ENCODE results near the gene AGTPBP1.
"Not testable (repeated sequence)": the region's sequence is repeated elsewhere in the genome, so short reads cannot be mapped to it uniquely, and the experiment has no call there.

Gene AGTPBP1

DNA sequence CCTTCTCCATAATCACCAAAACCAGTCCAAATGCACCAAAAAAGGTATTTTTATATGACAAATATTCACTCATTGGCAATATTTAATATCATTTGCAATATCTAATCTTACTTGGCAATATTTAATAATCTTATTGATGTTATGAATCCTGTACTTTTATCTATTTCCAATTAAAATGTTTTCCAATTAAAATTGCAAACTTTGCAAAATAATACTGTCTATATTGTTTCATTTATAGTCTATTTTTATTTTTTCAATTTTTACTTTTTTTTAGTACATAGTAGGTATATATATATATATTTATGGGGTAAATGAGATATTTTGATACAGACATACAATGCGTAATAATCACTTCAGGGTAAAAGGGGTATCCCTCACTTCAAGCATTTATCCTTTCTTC lies 109.9 kb downstream of the AGTPBP1 start:
- no peak for DNase-seq (ENCODE audit: low read depth)

DNA sequence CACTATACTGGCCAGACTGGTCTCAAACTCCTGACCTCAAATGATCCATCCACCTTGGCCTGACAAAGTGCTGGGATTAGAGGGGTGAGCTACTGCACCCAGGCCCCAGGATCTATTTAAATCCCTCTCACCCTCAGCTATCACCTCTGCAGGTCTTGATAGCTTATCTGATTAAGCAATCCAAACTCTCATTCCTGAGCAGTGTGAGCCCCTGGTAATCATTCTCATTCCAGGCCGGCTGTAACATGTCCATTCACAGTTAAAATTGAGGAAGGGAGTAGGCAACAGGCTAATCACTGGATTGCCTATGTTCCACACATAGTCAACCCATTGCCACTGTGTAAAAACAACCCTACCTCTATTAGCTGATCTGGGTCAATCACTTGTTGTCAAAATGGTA lies 111.1 kb downstream of the AGTPBP1 start:
- no peak for DNase-seq (ENCODE audit: low read depth)

DNA sequence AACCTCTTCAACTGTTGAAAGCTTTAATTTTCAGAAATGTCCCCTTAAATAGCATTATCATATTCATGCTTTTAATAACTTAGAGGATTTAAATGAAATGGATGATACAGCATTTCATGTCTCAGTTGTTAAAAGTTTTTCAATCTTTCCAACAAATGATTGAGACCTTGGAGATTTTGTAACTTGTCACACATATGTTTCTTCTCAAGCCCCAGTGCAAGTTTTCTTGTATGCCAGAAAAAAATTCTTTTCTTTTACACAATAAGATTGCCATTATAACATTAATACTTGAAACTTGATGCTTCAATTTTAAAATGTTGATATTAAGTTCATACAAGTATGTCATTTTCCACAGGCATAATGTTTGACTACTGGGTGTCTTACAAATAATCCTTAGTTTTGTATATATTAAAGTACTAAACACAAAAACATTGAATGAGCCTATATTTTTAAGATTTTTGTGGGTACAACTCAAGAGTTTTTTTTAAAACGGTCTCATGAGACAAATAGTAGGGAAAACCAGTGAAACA lies 124.5 kb downstream of the AGTPBP1 start:
- DNase-seq (ENCODE audit: low read depth): no peak

DNA sequence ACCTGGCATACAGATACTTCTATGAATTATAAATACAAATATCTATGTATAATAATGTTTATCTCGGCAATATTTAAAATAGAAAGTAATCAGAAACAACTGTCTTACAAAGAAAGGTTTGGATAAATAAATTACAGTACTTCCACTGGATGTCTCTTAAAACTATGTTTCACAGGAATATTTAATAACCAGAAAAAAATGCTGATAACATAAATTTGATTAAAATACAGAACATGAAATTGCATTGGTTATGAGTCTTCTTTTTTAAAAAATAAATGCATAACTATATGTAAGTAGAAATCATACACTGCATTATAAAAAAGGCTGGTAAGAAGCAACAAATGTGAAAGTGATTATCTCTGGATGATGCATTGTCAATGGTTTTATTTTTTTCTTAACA lies 126.0 kb downstream of the AGTPBP1 start:
- DNase-seq (ENCODE audit: low read depth): no peak

DNA sequence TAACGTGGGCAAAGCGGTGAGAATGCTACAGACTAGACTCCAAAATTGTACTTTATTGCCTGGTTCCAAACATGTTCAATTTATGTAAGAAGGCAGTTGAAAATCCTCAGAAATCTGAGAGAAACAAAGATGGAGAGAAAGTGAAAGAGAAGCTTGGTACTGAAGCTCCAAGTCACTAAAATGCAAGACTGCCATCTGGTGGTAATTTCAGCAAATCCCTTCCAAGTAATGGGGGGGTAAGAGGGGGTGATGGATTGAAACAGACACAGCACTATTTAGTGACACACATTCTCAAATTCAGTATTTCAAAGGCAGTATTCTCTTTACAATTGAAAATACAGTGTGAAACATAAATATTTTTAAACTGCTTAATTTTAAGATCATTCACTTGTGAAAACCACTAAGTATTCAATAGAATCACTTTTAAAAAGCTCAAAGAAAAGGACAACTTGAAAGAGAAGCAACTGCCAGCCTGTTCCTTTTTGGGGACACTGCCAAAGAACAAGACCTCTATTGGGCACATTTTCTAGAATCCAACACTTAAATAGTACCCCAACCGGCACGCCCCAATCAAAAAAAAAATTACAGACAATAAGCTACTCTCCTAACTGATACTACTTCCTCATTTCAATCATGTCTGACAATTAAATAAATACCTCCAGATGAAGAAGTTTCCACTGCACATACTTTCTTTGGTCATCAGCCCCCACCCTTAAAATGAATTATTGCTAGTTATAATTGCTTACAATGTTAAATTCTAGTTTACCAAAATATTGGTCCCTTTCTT lies 131.5 kb downstream of the AGTPBP1 start:
- DNase-seq (ENCODE audit: low read depth): no peak

DNA sequence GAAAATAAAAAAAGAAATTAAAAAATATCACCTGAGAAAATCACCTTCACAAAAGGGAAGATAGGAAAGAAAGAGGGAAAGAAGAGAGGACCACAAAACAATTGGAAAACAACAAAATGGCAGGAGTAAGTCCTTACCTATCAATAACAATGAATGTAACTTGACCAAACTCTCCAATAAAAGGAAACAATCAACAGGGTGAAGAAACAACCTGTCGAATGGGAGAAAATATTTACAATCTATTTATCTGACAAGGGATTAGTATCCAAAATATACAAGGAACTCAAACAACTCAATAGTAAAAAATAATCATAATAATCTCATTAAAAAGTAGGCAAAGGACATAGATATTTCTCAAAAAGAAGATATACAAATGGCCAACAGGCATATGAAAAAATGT lies 135.8 kb downstream of the AGTPBP1 start:
- DNase-seq (ENCODE audit: low read depth): no peak

DNA sequence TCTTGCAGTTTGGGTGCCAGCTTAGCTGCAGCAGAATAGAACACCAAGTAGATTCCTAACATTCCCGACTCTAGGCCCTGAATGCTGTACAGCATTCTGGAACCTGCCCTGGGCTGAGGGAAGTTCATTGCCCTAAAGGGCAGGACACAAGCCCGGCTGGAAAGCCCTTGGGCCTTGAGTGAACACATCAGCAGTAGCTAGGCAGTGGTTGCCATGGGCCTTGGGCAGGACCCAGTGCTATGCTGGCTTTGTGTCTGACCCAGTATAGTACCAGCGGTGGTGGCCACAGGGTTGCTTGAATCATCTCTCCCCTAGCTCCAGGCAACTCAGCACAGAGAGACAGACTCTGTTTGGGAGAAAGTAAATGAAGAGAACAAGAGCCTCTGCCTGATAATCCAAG lies 137.8 kb downstream of the AGTPBP1 start:
- no peak for DNase-seq (ENCODE audit: low read depth)

DNA sequence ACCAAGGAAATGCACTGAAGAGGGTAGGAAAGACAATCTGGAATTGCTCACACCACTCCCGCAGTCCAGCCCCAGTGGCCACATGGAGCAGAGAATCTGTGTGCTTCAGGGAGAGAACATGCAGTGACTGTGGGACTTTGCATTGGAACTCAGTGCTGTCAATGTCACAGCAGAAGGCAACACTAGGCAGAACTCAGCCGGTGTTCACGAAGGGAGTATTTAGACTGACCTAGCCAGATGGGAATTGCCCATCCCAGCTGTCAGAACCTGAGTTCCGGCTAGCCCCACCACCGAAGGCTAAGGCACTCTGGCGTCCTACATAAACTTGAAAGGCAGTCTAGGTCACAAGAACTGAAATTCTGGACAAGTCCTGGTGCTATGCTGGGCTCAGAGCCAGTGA lies 139.0 kb downstream of the AGTPBP1 start:
- no peak for DNase-seq (ENCODE audit: low read depth)

DNA sequence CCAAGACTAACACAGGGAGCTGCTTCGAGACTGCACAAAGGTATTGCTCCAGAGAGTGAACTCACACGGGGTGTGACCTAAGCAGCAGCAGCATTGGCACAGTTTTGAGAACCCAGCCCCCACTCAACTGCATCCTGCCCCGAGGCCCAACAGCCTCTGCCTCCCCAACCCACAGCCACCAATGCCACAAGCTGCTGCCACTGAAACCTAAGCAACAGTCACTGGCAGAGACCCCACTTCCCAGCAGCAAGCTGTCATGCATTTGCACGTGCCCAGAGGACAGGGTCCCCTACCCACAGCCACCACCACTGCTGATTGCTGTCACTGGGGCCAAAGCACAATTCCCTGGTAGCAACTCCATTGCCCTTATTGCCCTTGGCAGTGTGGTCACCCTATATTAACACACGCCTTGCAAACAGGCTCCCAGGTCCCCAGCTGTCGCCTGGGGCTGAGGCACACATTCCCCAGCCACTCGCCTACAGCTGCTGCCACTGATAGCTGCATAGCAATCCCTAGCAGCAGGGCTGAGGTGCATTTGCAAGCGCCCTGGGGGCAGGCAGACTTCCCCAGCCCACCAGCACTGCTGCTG lies 141.0 kb downstream of the AGTPBP1 start:
- no peak for DNase-seq (ENCODE audit: low read depth)

DNA sequence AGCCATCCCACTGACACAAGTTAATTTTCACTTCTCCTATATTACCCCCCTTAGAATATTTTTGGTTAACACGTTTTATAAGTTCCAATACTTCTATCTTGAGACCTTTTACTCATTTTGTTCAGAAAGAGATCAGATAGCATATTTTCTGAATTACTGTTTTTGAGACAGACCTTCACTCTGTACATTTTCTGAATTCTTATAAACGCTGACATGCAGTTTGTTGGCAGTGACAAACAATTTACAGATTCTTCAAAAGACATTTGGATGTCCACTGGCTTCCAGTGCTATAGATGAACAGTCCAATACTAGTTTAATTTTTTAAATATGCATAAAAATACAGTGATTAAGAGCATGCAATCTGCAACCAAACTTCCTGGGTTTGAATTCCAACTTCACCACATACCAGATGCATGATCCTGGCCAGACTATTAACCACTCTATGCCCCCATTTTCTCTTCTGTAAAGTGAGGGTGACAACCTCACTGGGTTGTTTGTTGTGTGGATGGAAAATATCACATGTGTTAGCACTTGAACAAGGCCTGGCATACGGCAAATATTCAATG lies 142.1 kb downstream of the AGTPBP1 start:
- DNase-seq (ENCODE audit: low read depth): no peak

DNA sequence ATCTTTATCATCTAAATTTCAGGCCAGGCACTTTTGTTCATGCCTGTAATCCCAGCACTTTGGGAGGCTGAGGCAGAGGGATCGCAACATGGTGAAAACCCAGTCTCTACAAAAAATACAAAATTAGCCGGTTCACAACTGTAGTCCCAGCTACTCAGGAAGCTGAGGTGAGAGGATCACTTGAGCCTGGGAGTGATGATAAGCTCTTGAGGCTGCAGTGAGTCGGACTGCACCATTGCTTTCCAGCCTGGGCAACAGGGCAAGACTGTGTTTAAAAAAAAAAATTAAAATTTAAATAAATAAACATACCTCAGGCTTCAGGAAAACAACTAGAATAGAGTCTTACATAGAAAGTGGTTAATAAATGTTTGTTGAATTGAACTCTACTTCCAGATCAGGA lies 147.4 kb downstream of the AGTPBP1 start:
- no peak for DNase-seq (ENCODE audit: low read depth)

DNA sequence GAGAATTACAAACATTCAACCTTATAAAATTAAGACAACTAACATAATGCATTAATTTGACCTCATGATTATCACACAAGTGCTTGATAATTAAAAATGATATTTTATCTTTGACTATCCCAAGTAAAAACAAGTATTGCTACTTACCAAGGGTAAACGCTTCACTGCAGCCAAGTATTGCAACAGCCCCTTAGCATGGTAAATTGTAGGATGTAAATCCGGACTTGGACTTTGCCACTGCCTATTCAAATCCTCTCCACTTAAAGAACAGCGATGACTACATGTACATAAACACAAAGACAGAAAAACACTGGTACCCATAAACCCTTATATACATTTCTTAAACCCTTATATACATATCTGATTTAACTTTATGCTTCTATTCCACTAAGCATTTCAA lies 155.1 kb downstream of the AGTPBP1 start:
- DNase-seq (ENCODE audit: low read depth): no peak

DNA sequence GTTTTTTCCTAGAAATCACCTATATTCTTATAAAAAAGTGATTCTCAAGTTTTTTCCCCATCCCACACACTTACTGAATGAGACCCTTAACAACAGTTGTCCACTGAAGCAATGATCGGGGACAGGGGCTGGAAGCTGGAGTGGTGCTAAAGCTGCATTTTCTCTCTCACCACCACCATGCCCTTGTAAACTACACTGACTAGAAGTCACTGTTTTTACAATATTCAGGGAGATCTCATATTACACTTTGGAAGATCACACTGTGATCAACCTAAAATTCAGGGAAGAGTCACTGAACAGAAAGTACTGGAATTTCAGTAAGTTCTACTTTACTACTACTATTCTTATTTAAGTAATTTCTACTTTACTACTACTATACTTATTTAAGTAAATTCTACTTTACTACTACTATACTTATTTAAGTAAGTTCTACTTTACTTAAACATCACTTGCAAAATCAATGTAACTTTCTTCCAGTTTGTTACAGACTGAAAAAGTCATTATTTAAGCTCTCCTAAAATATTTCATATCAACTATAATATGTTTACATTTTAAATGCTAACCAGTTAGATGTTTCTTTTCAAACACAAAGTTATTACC lies 164.3 kb downstream of the AGTPBP1 start:
- DNase-seq (ENCODE audit: low read depth): no peak

DNA sequence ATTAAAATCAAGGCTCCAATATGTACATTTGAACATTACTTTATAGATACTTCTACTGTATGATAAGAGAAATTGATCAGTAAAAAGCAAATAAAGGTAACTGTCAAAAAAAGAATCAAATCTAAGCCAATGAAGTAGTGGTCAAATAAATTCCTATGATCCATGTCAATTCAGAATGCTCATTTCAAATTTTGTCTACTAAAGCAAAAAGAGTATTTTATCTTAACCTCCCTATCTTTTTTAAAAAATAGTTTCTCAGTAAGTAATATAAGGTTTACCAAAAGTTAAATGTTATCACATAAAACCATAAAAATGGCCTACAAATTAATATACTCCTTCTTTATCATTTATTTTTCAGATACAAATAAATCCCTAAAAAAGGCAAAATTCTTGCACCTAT lies 165.9 kb downstream of the AGTPBP1 start:
- no peak for DNase-seq (ENCODE audit: low read depth)

DNA sequence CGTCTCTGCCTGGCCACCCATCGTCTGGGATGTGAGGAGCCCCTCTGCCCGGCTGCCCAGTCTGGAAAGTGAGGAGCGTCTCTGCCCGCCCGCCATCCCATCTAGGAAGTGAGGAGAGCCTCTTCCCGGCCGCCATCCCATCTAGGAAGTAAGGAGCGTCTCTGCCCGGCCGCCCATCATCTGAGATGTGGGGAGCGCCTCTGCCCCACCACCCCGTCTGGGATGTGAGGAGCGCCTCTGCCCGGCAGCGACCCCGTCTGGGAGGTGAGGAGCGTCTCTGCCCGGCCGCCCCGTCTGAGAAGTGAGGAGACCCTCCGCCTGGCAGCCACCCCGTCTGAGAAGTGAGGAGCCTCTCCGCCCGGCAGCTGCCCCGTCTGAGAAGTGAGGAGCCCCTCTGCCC lies 168.2 kb downstream of the AGTPBP1 start:
- not testable (repeated sequence) for DNase-seq (ENCODE audit: low read depth)

DNA sequence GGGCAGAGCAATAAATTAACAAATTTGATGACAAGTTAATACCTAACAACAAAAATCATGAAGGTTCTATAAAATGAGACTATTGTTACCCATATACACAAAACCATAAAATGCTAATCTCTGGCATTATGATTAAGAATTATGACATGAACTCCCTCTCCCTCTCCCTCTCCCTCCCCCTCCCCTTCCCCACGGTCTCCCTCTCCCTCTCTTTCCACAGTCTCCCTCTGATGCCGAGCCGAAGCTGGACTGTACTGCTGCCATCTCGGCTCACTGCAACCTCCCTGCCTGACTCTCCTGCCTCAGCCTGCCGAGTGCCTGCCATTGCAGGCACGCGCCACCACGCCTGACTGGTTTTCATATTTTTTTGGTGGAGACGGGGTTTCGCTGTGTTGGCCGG lies 168.8 kb downstream of the AGTPBP1 start:
- DNase-seq (ENCODE audit: low read depth): not testable (repeated sequence)

DNA sequence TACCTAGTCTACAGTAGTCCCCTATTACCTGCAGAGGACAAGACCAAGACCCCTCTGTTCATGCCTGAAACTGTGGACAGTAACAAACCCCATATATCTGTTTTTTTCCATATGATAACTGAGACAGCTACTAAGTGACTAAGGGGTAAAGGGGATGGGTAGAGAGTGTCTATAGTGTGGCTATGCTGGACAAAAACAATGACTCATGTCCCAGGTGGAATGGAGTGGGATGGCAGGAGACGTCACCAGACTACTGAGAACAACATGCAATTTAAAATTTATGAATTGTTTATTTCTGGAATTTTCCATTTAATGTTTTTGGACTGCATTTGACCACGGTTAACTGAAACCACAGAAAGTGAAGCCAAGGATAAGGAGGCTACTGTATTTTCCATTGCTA lies 171.8 kb downstream of the AGTPBP1 start:
- DNase-seq (ENCODE audit: low read depth): no peak

DNA sequence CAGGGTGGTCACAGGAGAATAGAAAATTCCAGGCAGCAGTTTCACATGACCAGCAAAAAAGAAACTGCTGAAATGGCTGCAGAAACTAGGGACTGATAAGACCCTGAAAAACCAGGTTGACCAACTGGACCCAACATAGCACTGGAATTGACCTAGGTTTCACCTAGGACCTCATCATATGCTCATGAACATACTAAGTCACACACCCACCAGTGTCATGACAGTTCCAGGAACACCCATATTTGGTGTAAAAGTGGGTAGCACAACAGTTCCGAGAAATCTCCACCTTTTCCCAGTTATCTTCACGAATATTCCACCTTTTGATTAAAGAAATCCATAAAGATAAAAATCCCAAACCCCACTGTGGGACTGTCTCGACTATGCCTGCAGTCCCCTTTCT lies 182.2 kb downstream of the AGTPBP1 start:
- no peak for DNase-seq (ENCODE audit: low read depth)

DNA sequence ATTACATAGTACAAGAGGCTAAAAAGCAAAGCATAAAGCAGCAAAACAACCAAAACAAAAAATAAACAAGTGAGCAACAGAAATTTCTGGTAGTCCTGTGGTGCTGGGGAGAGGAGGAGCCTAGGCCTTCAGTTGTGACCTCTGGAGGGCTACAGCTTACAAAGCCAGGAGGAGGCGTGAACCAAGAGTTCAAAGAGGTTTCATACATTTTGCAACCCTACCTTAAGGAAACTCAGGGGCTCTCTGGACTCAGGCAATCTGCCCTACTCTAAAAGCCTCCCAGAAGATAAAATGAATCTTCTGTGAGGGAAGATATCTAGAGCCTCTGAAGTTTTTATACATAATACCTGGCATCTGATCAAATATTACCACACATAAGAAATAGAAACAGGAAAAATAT lies 187.4 kb downstream of the AGTPBP1 start:
- no peak for DNase-seq (ENCODE audit: low read depth)

DNA sequence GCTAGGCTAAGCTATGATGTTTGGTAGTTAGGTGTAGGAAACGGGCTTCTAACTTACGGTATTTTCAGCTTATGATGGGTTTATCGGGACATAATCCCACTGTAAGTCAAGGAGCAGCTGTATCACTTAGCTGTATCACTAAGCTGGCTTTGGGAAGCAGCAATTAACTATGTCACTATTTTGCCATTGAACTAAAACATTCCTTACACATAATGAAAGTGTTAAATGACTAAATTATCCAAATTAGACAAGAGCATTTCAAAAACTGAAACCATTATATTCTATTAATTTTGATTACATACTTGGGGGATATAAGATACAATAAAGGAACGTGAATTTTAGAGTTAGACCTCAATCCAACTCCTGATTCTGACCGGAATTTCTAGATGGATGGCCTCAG lies 188.3 kb downstream of the AGTPBP1 start:
- DNase-seq (ENCODE audit: low read depth): no peak

DNA sequence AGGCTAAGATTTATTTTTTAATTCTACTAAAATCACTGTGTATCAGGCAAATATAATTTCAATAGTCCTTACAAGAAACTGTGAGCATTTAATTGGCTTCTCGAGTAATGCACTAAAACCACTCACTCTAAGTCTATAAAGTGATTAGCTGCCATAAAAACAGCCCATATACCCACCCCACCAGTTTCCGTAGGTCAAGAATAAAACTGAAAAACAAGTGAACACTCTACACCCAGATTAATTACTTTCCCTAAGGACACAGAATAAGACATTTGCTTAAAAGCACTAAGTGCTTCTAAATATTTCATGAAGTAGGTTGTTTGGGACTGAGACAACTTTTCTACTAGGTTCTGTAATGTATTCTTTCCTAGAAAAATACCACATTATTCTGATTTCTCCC lies 194.2 kb downstream of the AGTPBP1 start:
- DNase-seq (ENCODE audit: low read depth): no peak

DNA sequence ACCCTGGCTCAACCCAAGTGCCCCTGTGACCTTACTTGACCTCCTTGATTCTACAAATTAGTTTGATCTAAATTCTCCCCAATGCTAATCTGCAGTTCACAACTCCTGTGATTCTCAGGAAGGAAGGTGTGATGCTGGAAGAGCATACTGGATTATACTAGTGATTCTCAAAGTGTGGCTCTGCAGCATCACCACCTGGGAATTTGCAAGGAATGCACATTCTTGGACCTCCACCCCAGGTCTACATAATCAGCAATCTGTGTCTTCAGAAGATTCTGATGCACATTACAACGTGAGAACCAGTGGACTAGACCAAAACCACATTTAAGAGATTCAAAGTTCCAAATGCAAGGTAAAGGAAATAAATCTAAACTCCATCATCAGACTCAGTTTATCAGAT lies 198.6 kb downstream of the AGTPBP1 start:
- no peak for DNase-seq (ENCODE audit: low read depth)

DNA sequence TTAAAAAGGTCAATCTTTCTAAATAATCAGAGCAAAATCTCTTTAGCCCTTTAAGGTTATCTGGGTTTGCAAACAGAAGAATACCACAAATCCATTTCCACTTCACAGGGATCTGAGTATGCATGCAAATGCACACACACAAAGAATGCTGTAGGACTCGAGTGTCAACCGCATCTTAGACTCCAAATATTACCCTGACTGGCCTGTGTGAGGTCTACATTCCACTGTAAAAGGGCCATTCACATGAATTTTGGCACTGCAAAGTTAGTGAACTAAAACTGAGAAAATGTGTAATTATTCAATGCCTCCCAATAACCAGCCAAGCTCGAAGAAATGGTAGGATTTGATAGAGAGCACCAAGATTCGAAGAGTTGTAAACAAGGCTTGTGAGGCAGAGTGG lies 199.9 kb downstream of the AGTPBP1 start:
- no peak for DNase-seq (ENCODE audit: low read depth)
